ENCODE results near the gene NEU4.
"Not testable (repeated sequence)": the region's sequence is repeated elsewhere in the genome, so short reads cannot be mapped to it uniquely, and the experiment has no call there.

Gene NEU4

GRCh38 chr2:241775223-241776177 is 33.5 kb upstream of the NEU4 start:
- no peak for FAIRE-seq

- no peak for FAIRE-seq
Observed at GRCh38 chr2:241776336-241777169, 32.4 kb upstream of the NEU4 start, which contains the start of gene GAL3ST2. GAL3ST2 (plus strand) TSS chr2:241776822; CDS start chr2:241776956, 134 bp downstream.

GRCh38 chr2:241777170-241777685 is 31.8 kb upstream of the NEU4 start:
- no peak for FAIRE-seq

- no peak for FAIRE-seq
Observed at GRCh38 chr2:241777686-241778627, 31.0 kb upstream of the NEU4 start.

GRCh38 chr2:241780939-241781569 is 27.9 kb upstream of the NEU4 start:
- no peak for FAIRE-seq

GRCh38 chr2:241782053-241782452 is 26.9 kb upstream of the NEU4 start:
- FAIRE-seq: not testable (repeated sequence)

- no peak for FAIRE-seq
Observed at GRCh38 chr2:241788135-241788534, 20.9 kb upstream of the NEU4 start.

GRCh38 chr2:241788572-241788971 is 20.4 kb upstream of the NEU4 start:
- FAIRE-seq: no peak

GRCh38 chr2:241791385-241791784 is 17.6 kb upstream of the NEU4 start:
- FAIRE-seq: not testable (repeated sequence)

GRCh38 chr2:241793385-241793784 is 15.6 kb upstream of the NEU4 start:
- no peak for FAIRE-seq

- FAIRE-seq: no peak
Observed at GRCh38 chr2:241794250-241794823, 14.7 kb upstream of the NEU4 start.

- no peak for FAIRE-seq
Observed at GRCh38 chr2:241795021-241795999, 13.7 kb upstream of the NEU4 start.

GRCh38 chr2:241796209-241796608 is 12.8 kb upstream of the NEU4 start:
- FAIRE-seq: no peak

GRCh38 chr2:241796610-241797138 is 12.3 kb upstream of the NEU4 start:
- FAIRE-seq: no peak

GRCh38 chr2:241797441-241798080 is 11.4 kb upstream of the NEU4 start:
- no peak for FAIRE-seq

- no peak for FAIRE-seq
Observed at GRCh38 chr2:241798081-241798630, 10.8 kb upstream of the NEU4 start.

GRCh38 chr2:241798631-241799521 is 10.1 kb upstream of the NEU4 start:
- FAIRE-seq: no peak
